HCT116 (cell line): ENCODE data around the gene SRPX. TPM values are rescaled to one million over a fixed set of nuclear protein-coding genes. Genes with fewer than 3 reads are reported as not detected.

ENCODE experiments used
- ATAC-seq: fragments of 200-7000 bp; cut with Tn5 transposase; 2 replicates; pipeline ENCODE4 v1.9.1; 2020; ENCODE audit warnings: mild to moderate bottlenecking, moderate library complexity
- BruUV-seq: library from RNA; stranded (reverse); fragments of 400-500 nt; replicated peaks from 2 replicates; lab custom pipeline; 2021; lab: Mats Ljungman, UMichigan
- CTCF ChIA-PET: fragments of 300-600 bp; sonication (Branson Sonifier 250); formaldehyde crosslinking; loops from one replicate; lab custom pipeline; 2021; ENCODE audit warnings: antibody characterized with exemption; lab: Charles Lee
- POLR2A ChIA-PET: fragments of 300-600, 350-600 bp; sonication (Branson Sonifier 250); formaldehyde crosslinking; loops from one replicate; lab custom pipeline; 2021; ENCODE audit warnings: antibody characterized with exemption; lab: Charles Lee
- RAD21 ChIA-PET, 2 experiments: fragments of 300-600 bp; sonication (Branson Sonifier 250); formaldehyde crosslinking; loops; one replicate each; lab custom pipeline; 2023; ENCODE audit warnings: low total read pairs in 2 of 2; ENCODE audit not compliant: uncharacterized antibody in 2 of 2, unreplicated experiment in 2 of 2, low non-redundant PET in 1 of 2; lab: Charles Lee
- DNase-seq: peaks from one replicate; pipeline ENCODE4 v3.0.0-alpha.2; 2010; ENCODE audit warnings: low read depth, low spot score
- H2AFZ ChIP-seq: fragments of 200-600 bp; shearing (Covaris generic), sonication (generic); 2 replicates; pipeline ENCODE4 v1.6.1; 2017; ENCODE audit warnings: low read depth, mixed run types, mixed read lengths, antibody characterized with exemption, low read length; ENCODE audit not compliant: poor library complexity, severe bottlenecking
- H3K27ac ChIP-seq: 2 replicates; pipeline ENCODE4 v1.5.1; 2012; ENCODE audit warnings: low read depth, low read length
- H3K27me3 ChIP-seq: fragments of 200-600 bp; sonication (generic); 2 replicates; pipeline ENCODE4 v1.6.1; 2016; ENCODE audit warnings: mixed run types, low read length, mixed read lengths; ENCODE audit not compliant: insufficient read depth
- H3K36me3 ChIP-seq, 2 experiments: fragments of 200-500 bp in 1 of 2; fragments of 200-600 bp in 1 of 2; sonication (Bioruptor generic) in 1 of 2; sonication (generic) in 1 of 2; 2 replicates each; pipeline versions ENCODE4 v1.5.1 to v1.6.1; 2014 to 2016; ENCODE audit warnings: low read length in 2 of 2, inconsistent platforms in 1 of 2, mixed read lengths in 1 of 2, mixed run types in 1 of 2; ENCODE audit not compliant: insufficient read depth in 2 of 2, control insufficient read depth in 1 of 2
- H3K4me1 ChIP-seq, 2 experiments: fragments of 200-600 bp in 1 of 2; sonication (generic) in 1 of 2; 2 replicates each; pipeline versions ENCODE4 v1.5.1 to v1.6.1; 2012 to 2017; ENCODE audit warnings: low read length in 2 of 2, inconsistent platforms in 1 of 2, mild to moderate bottlenecking in 1 of 2, mixed read lengths in 1 of 2, mixed run types in 1 of 2, moderate library complexity in 1 of 2; ENCODE audit not compliant: insufficient read depth in 2 of 2, control insufficient read depth in 1 of 2
- H3K4me2 ChIP-seq: fragments of 200-600 bp; sonication (generic); 2 replicates; pipeline ENCODE4 v1.6.1; 2017; ENCODE audit warnings: mixed run types, low read length, mixed read lengths
- H3K4me3 ChIP-seq, 2 experiments: fragments of 200-600 bp in 1 of 2; sonication (generic) in 1 of 2; replicated peaks in 1 of 2; 2 replicates each; pipeline ENCODE4 v1.5.1; 2011 to 2016; ENCODE audit warnings: low read length in 2 of 2, control low read depth in 1 of 2, low read depth in 1 of 2, mild to moderate bottlenecking in 1 of 2, mixed read lengths in 1 of 2, mixed run types in 1 of 2
- H3K79me2 ChIP-seq: fragments of 200-600 bp; sonication (generic); 2 replicates; pipeline ENCODE4 v1.6.1; 2017; ENCODE audit warnings: mild to moderate bottlenecking, mixed run types, low read length, moderate library complexity, mixed read lengths; ENCODE audit not compliant: insufficient read depth
- H3K9ac ChIP-seq: fragments of 200-600 bp; sonication (generic); 2 replicates; pipeline ENCODE4 v1.6.1; 2016; ENCODE audit warnings: low read length, mixed read lengths
- H3K9me2 ChIP-seq: fragments of 200-600 bp; sonication (generic), shearing (Covaris generic); 2 replicates; pipeline ENCODE4 v1.6.1; 2017; ENCODE audit warnings: mixed run types, mild to moderate bottlenecking, moderate library complexity; ENCODE audit not compliant: insufficient read depth
- H3K9me3 ChIP-seq, 2 experiments: fragments of 200-500 bp in 1 of 2; fragments of 200-600 bp in 1 of 2; sonication (Bioruptor generic) in 1 of 2; sonication (generic) in 1 of 2; 2 replicates each; pipeline ENCODE4 v1.6.1; 2014 to 2017; ENCODE audit warnings: low read length in 2 of 2, mixed read lengths in 2 of 2, inconsistent platforms in 1 of 2, low read depth in 1 of 2, mild to moderate bottlenecking in 1 of 2, mixed run types in 1 of 2, moderate library complexity in 1 of 2; ENCODE audit not compliant: control insufficient read depth in 1 of 2, insufficient read depth in 1 of 2
- H4K20me1 ChIP-seq: fragments of 200-600 bp; sonication (generic), shearing (Covaris generic); 2 replicates; pipeline ENCODE4 v1.6.1; 2017; ENCODE audit warnings: mixed run types, mild to moderate bottlenecking, moderate library complexity; ENCODE audit not compliant: insufficient read depth
- ATF3 ChIP-seq: IDR thresholded peaks from 2 replicates; pipeline ENCODE4 v1.6.1; 2012
- CBX3 ChIP-seq: IDR thresholded peaks from 2 replicates; pipeline ENCODE4 v1.6.1; 2012; ENCODE audit warnings: low read depth
- CEBPB ChIP-seq: IDR thresholded peaks from 2 replicates; pipeline ENCODE4 v1.6.1; 2012; ENCODE audit warnings: low read depth
- ELF1 ChIP-seq: IDR thresholded peaks from 2 replicates; pipeline ENCODE4 v1.6.1; 2012; ENCODE audit warnings: low read depth, borderline replicate concordance
- MAX ChIP-seq: IDR thresholded peaks from 2 replicates; pipeline ENCODE4 v1.6.1; 2012
- POLR2AphosphoS5 ChIP-seq: IDR thresholded peaks from 2 replicates; pipeline ENCODE4 v1.6.1; 2011; ENCODE audit warnings: mild to moderate bottlenecking, low read depth, low read length, moderate library complexity
- RAD21 ChIP-seq: IDR thresholded peaks from 2 replicates; pipeline ENCODE4 v1.6.1; 2012; ENCODE audit warnings: low read depth, mild to moderate bottlenecking
- REST ChIP-seq: IDR thresholded peaks from 2 replicates; pipeline ENCODE4 v1.6.1; 2012; ENCODE audit warnings: low read depth
- SP1 ChIP-seq: IDR thresholded peaks from 2 replicates; pipeline ENCODE4 v1.6.1; 2012; ENCODE audit warnings: low read depth
- ZNF274 ChIP-seq: fragments of 200-500 bp; sonication (Bioruptor generic); IDR thresholded peaks from 2 replicates; pipeline ENCODE4 v1.6.1; 2014; ENCODE audit warnings: mild to moderate bottlenecking, low read depth, low read length, inconsistent platforms
- intact Hi-C: fragments of 100-400 bp; cut with micrococcal nuclease; formaldehyde crosslinking; loops from 2 replicates; pipeline ENCODE4 v1.10.0; 2022
- total RNA-seq: library from RNA; stranded (reverse); gene quantifications from one replicate; pipeline ENCODE4 v1.2.1, GENCODE V29; 2021; ENCODE audit not compliant: unreplicated experiment

SRPX gene
- total RNA-seq, 1 experiment from 2014 or later = 18.2 TPM

DNA sequence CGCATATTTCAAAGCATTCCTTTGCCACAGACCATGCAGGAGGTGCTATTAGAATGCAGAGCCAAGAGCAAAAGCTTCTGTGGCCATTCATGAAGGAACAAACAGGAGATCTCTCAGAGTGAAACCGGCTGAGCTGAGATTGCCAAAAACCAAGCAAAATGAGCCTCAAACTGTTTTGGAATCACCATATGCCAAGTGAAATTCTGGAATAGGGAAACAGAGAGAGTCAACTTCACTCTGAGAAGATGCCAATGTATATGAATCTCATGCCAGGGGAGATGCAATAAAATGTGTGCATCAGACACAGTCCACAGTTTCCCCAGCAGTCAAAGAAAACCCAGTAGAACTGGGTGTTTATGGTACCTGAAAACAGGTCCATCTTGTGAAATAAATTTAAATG is 42.3 kb downstream of the SRPX start:
- intact Hi-C loops = loop anchor here (5.0 kb wide), 3 partner anchors 606 to 1271 kb away; partner anchors contain the start of gene LANCL3
- ATAC-seq = no peak
- Histone ChIP-seq H3K4me3 (no peak overlapping the region), H3K4me1 (no peaks in the 10 kb centered on the region), H3K9ac (no peak overlapping the region), H3K27ac (no peak overlapping the region), H3K4me2 (no peak overlapping the region), H3K9me3 (no peaks in the 10 kb centered on the region), H3K79me2 (no peaks in the 10 kb centered on the region), H4K20me1 (no peaks in the 10 kb centered on the region), H3K27me3 (no peaks in the 10 kb centered on the region), H3K9me2 (no peaks in the 10 kb centered on the region), H2AFZ (no peak overlapping the region), H3K36me3 (no peaks in the 10 kb centered on the region)
- ChIA-PET RAD21 (no interaction called here), CTCF (no interaction called here), POLR2A (no interaction called here)
- no peak for TF ChIP-seq RAD21
- no peak for TF ChIP-seq SP1
- no peak for TF ChIP-seq REST
- no peak for TF ChIP-seq POLR2AphosphoS5
- no peak for TF ChIP-seq ZNF274
- no peak for TF ChIP-seq CEBPB
- TF ChIP-seq MAX = no peak
- TF ChIP-seq CBX3 = no peak
- no peak for TF ChIP-seq ELF1
- no peak for TF ChIP-seq ATF3
- BruUV-seq = no TSS peak
- no peak for DNase-seq
